Stomach smooth muscle (tissue), 2 donors: ENCODE data around the gene AP3S2.
"Not testable (repeated sequence)": the region's sequence is repeated elsewhere in the genome, so short reads cannot be mapped to it uniquely, and the experiment has no call there.

ENCODE experiments used
- H3K27ac ChIP-seq: one replicate; pipeline ENCODE4 v1.7.0; 2013; ENCODE audit warnings: mild to moderate bottlenecking, low read length, inconsistent platforms
- H3K27me3 ChIP-seq, 2 donors: one replicate each; pipeline ENCODE4 v1.7.0; 2013; ENCODE audit warnings: low read length in 2 of 2; ENCODE audit not compliant: insufficient read depth in 2 of 2, control insufficient read depth in 1 of 2
- H3K36me3 ChIP-seq, 2 donors: one replicate each; pipeline ENCODE4 v1.7.0; 2013; ENCODE audit warnings: low read length in 2 of 2; ENCODE audit not compliant: control insufficient read depth in 2 of 2, insufficient read depth in 2 of 2
- H3K4me1 ChIP-seq: one replicate; pipeline ENCODE4 v1.7.0; 2013; ENCODE audit warnings: low read length; ENCODE audit not compliant: control insufficient read depth, insufficient read depth
- H3K4me3 ChIP-seq, 2 donors: one replicate each; pipeline ENCODE4 v1.7.0; 2013; ENCODE audit warnings: low read length in 2 of 2
- H3K9ac ChIP-seq, 2 donors: one replicate each; pipeline ENCODE4 v1.7.0; 2013; ENCODE audit warnings: low read length in 2 of 2, mild to moderate bottlenecking in 1 of 2
- H3K9me3 ChIP-seq, 2 donors: one replicate each; pipeline ENCODE4 v1.7.0; 2013; ENCODE audit warnings: low read length in 2 of 2; ENCODE audit not compliant: control insufficient read depth in 2 of 2
- donor health status: healthy.
- donor health status: Pancreatic carcinoma.

Gene AP3S2

DNA sequence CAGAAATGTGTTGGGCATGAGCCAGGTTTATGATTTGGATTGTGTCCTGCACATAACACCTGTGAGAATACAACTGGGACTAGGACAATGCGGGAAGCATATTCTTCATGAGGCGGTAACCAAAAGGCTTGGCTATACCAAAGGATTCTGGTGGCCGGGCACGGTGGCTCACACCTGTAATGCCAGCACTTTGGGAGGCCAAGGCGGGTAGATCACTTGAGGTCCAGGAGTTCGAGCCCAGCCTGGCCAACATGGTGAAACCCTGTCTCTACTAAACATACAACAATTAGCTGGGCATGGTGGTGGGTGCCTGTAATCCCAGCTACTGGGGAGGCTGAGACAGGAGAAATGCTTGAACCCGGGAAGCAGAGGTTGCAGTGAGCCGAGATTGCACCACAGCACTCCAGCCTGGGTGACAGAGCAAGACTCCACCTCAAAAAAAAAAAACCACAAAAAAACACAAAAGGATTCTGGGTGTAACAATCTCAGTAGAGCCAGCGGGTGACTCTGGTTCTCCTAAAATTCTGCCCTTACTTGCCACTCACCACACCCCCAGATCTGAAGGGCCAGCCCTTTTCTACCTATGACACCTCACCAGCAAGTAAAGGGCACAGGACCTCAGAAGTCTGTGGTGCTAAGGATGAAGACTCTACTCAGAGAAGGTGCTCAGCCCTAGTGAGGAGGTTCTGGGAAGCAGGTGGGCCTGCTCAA is 59.2 kb downstream of the AP3S2 start:
- H3K27me3 ChIP-seq, H3K27ac ChIP-seq, H3K9ac ChIP-seq, H3K9me3 ChIP-seq, H3K4me1 ChIP-seq, H3K4me3 ChIP-seq: not testable (repeated sequence)
- peaks cover 31 to 45% of the 10 kb centered on the region in 2 donors for H3K36me3 ChIP-seq

DNA sequence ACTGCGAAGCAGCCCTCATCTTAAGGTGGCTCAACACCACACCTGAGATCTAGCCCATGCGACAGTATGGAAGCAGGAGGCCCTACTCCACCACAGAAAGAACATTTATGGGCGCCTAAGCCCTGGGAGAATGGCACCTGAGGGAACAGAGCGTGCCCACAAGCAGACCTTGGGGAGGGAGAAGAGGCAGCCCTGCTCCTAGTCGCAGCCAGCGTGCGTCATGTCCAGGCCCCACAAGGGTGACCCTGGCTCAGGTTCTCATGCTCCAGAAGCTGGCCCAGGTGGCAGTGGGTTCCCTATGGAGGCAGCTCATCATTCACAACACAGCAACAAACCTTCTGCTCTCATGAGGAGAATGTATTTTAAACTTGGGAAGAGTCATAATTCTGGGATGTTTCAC is 59.8 kb downstream of the AP3S2 start:
- H3K36me3 ChIP-seq: peaks cover 31 to 45% of the 10 kb centered on the region in 2 donors
- H3K4me1 ChIP-seq: no peaks in the 10 kb centered on the region

DNA sequence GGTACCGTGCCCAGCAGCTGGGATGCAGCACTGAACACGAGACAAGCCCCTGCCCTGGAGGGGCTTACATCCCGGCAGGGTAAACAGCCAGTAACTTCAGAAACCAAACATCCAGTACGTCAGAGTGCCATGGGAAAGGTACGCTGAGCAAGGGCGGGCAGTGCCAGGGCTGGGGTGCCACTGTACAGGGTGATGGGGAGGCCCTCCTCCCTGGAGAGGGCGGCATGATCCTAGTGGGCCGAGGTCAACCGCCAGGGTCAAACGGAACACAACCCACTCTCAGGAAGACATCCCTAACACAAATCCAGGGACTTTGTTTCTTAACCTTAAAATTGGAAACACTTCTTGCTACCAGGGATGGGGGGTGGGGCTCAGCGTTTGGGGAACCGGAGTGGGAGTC is 63.2 kb downstream of the AP3S2 start:
- Histone ChIP-seq H3K27ac (no peak overlapping the region), H3K27me3 (no peaks in the 10 kb centered on the region), H3K4me1 (peaks cover 11% of the 10 kb centered on the region), H3K4me3 (no peak overlapping the region), H3K36me3 (peaks cover 21 to 24% of the 10 kb centered on the region in 2 donors), H3K9me3 (no peaks in the 10 kb centered on the region), H3K9ac (no peak overlapping the region)

More for the DNA sequence above, 59.8 kb downstream of the AP3S2 start:
- Histone ChIP-seq H3K27me3 (no peaks in the 10 kb centered on the region), H3K9ac (no peak overlapping the region), H3K27ac (no peak overlapping the region), H3K4me3 (no peak overlapping the region), H3K9me3 (no peaks in the 10 kb centered on the region)

DNA sequence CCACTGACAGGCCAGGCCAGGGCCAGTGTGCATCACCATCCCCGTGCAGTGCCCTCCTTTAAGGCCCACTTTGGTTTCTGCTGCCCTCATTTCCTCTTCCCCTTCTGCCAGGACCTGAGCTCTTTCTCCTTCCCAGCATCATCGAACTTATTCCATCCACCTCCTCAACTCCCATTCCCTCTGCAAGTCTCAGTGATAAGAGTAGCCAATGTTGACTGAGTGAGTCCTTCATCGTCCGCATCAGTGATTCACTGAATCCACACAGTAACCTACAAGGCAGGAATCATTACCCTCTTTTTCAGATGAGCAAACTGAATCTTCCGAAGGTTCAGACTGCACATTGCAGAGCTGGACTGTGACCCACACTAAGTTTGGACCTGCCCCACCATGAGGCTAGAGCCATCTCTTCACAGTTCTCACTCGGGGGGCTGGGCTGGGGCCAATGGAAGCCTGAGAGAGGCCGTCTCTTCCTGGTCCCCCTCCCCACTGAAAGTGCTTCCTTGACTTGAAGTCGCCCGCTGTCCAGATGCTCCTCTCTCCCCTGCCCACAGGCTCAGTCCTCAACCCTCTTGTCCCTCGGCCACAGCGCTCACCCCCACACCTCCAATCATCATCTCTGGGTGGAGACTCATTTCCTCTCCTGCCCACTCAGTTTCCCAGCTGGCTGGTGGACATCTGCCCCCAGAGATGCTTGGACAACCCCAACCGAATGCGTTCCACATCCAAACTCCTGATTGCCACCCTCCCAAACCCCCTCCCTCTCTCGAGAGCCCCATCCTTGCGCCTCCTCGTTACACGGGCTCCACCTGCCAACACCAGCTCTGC is 64.0 kb downstream of the AP3S2 start:
- no peak overlapping the region for H3K9ac ChIP-seq
- no peaks in the 10 kb centered on the region for H3K9me3 ChIP-seq
- H3K4me3 ChIP-seq: no peak overlapping the region
- peaks cover 11% of the 10 kb centered on the region for H3K4me1 ChIP-seq
- peaks cover 16 to 18% of the 10 kb centered on the region in 2 donors for H3K36me3 ChIP-seq
- H3K27me3 ChIP-seq: no peaks in the 10 kb centered on the region
- no peak overlapping the region for H3K27ac ChIP-seq

DNA sequence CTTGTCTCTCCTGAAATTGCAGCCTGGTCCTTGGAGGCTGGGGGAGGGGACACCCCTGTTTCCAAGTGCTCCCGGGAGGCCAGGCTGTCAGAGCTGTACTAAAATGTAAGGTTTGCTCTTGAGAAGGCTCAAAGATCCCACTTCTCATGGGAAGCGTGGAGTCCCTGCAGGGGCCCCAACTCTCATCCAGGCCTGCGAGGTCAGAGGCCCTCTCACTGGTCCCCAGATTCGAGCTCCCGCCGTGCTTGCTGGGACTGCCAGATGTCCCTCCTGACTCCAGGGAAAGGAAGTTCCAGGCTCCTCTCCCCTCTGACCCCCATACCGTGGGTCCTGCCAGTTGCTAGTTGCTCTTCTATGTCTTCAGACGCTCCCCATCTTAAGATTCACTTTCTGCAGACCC is 64.6 kb downstream of the AP3S2 start:
- H3K9ac ChIP-seq: no peak overlapping the region
- H3K4me1 ChIP-seq: peaks cover 11% of the 10 kb centered on the region
- H3K27ac ChIP-seq: no peak overlapping the region
- no peaks in the 10 kb centered on the region for H3K27me3 ChIP-seq
- peaks cover 13 to 14% of the 10 kb centered on the region in 2 donors for H3K36me3 ChIP-seq
- no peaks in the 10 kb centered on the region for H3K9me3 ChIP-seq
- no peak overlapping the region for H3K4me3 ChIP-seq

DNA sequence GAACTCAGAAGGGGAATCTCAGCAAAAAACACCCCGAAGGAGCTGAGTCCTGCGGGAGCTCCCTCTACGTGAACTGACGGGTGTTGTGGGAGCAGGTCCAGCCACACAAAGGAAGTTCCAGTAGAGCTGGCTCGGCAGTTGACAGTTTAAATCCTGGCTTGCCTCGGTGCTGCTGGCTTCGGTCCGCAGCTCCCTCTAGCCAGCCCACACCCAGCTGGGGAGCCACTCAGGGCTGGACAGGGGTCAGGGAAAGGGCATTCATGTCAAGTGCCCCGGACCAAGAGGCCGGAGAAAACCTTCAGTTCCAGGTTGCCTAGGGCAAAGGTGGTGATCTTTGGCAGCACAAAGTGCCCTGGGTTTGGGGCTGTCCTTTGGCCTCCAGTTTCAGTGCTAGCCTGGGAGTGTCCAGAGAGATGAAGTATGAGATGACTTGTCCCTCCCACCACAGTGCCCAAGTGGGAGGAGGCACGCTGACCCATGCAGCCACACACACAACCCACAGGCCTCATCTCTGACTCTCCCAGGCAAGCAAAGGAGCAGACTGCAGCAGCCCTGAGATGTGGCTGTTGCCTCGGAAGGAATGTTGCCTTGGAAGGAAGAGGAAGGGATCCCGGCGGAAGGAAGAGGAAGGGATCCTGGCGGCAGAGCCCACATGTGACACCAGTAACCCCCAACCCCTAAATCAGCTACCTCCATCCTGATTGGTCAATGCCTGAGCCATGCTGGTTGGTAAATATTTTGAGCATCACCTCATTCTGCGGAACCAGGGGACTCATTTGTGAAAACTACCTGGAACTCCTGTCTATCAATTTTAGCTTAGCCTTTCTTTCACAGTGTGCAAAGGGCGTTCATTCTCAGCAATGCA is 65.3 kb downstream of the AP3S2 start:
- Histone ChIP-seq H3K9ac (peak overlapping the region in 1 of 2 donors; percentile 36), H3K4me1 (peaks cover 11% of the 10 kb centered on the region), H3K27me3 (no peaks in the 10 kb centered on the region), H3K4me3 (peak overlapping the region in 1 of 2 donors; percentile 40), H3K27ac (no peak overlapping the region), H3K9me3 (no peaks in the 10 kb centered on the region), H3K36me3 (peaks cover 7 to 9% of the 10 kb centered on the region in 2 donors)

DNA sequence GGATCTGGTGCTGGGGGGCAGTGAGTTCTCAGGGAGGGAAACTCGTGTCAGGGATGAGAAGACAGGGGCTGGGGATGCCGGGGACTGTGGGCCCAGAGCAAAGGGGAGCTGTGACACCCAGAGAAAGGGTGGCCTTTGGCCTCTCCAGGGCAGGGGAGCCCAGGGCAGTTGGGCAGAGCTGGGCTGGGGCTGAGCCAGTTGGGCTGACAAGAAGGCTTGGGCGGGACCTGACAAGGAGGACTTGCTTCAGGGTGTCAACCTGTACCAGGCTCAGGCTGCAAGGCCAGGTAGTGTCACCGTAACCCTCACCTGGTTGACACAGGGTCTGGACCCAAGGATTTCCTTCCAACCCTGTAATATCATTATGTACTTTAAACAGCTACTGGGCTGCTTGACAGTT is 66.0 kb downstream of the AP3S2 start:
- Histone ChIP-seq H3K27ac (no peak overlapping the region), H3K4me1 (peaks cover 11% of the 10 kb centered on the region), H3K9me3 (no peaks in the 10 kb centered on the region)

DNA sequence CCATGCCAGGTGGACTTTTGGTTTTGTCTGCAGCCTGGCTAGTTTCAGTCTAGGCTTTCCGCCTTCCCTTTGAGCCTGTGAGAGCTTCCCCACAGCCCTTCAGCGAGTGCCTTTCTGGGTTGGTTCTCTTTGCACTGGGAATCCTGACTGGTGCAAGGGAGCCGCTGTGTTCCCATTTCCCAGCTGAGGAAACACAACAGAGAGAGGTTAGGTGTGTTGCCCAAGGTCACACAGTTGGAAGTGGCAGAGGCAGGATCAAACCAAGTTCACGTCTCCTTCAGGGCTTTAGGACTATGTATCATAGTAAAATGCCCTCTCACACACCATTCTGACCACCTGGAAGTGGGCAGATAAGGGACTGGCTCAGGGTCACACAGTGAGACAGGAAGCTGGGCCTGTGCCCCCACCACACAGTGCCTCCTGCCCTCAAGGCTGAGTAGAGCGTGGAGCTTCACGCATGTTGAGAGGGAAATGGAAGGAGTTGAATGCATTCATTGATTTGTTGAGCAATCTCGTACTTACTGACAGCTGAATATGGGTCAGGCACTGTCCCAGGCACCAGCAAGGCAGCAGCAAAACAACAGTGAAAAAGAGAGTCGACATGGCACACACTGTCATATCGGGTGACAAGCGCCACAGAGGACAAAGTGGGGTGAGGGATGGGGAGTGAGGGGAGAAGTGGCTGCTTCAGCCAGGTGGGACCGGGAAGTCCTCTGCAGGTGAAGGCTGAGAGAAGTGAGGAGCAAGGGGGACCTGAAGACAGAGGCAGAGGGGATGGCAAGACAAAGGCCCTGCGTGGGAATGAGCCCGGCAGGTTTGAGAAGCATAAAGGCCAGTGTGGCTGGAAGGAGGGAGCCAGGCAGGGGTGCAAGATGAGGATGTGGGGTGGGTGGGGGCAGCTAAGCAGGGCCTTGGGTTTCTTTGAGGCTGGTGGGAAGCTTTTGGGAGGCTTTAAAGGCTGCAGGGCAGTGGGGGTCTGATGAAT is 66.8 kb downstream of the AP3S2 start:
- Histone ChIP-seq H3K27me3 (peaks cover 0 to 5% of the 10 kb centered on the region in 2 donors), H3K9me3 (no peaks in the 10 kb centered on the region), H3K36me3 (no peaks in the 10 kb centered on the region), H3K27ac (no peak overlapping the region), H3K4me3 (no peak overlapping the region), H3K9ac (no peak overlapping the region), H3K4me1 (peaks cover 11% of the 10 kb centered on the region)

More for the DNA sequence above, 66.0 kb downstream of the AP3S2 start:
- Histone ChIP-seq H3K9ac (peak overlapping the region in 1 of 2 donors; percentile 36), H3K36me3 (peaks cover 0 to 2% of the 10 kb centered on the region in 2 donors), H3K27me3 (no peaks in the 10 kb centered on the region), H3K4me3 (no peak overlapping the region)

DNA sequence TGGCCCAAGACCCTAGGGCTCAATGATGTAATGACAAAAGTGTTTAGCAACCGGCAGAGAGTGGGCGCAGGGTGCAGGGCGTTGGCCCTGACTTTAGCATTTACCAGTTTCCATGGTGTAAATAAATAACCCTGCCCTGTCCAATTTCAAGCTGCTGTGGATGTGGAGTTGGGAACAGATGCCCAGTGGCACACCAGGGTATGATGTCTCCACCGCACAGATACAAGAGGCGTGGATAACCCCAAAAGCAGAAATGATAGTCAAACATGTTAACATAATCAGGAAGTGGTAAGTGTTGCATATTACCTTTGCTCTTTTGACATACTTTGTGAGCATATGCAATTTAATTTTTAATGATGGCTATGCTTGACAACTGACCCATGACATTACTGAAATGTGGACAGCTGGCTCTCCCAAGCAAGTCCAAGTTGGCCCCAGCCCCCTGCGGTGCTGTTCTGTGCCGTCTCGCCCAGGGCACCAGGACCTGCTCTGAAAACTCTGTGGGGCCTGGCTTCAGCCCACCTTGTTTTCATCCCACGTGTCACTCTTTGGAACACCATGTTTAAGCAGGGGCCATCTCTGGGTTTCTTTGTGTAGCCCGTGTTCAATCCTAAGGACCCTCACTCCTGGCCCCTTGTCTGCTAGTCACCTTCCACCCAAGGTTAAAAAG is 68.4 kb downstream of the AP3S2 start:
- Histone ChIP-seq H3K27ac (no peak overlapping the region), H3K36me3 (no peaks in the 10 kb centered on the region), H3K9ac (no peak overlapping the region), H3K4me3 (no peak overlapping the region), H3K9me3 (no peaks in the 10 kb centered on the region), H3K27me3 (peaks cover 0 to 5% of the 10 kb centered on the region in 2 donors), H3K4me1 (peaks cover 11% of the 10 kb centered on the region)
